GM23338 (cell line): ENCODE data around the gene TMEM120B. TPM values are rescaled to one million over a fixed set of nuclear protein-coding genes. Genes with fewer than 3 reads are reported as not detected.

ENCODE experiments used
- ATAC-seq: fragments of 200-7000 bp; cut with Tn5 transposase; 3 replicates; pipeline ENCODE4 v1.9.1; 2020
- DNase-seq: peaks from one replicate; pipeline ENCODE4 v3.0.0-alpha.2; 2015; ENCODE audit warnings: low spot score
- H2AFZ ChIP-seq: fragments of 200-600 bp; sonication (generic); 2 replicates; pipeline ENCODE4 v1.8.0; 2016; ENCODE audit warnings: antibody characterized with exemption, mild to moderate bottlenecking, moderate library complexity
- H3F3A ChIP-seq: fragments of 200-600 bp; sonication (generic); replicated peaks from 2 replicates; pipeline ENCODE4 v1.8.0; 2017; ENCODE audit warnings: antibody characterized with exemption, mixed run types, low read depth
- H3K27ac ChIP-seq: fragments of 200-600 bp; sonication (generic); 2 replicates; pipeline ENCODE4 v1.6.1; 2016; ENCODE audit warnings: low read depth
- H3K27me3 ChIP-seq: fragments of 200-600 bp; sonication (generic); 2 replicates; pipeline ENCODE4 v1.8.0; 2016; ENCODE audit warnings: mild to moderate bottlenecking, mixed run types, moderate library complexity; ENCODE audit not compliant: insufficient read depth
- H3K36me3 ChIP-seq: fragments of 200-600 bp; sonication (generic); 2 replicates; pipeline ENCODE4 v1.8.0; 2016; ENCODE audit warnings: mild to moderate bottlenecking; ENCODE audit not compliant: insufficient read depth
- H3K4me1 ChIP-seq: fragments of 200-600 bp; sonication (generic); 2 replicates; pipeline ENCODE4 v1.8.0; 2016; ENCODE audit warnings: mild to moderate bottlenecking, moderate library complexity; ENCODE audit not compliant: insufficient read depth
- H3K4me2 ChIP-seq: fragments of 200-600 bp; sonication (generic); 2 replicates; pipeline ENCODE4 v1.7.1; 2017; ENCODE audit warnings: mixed run types
- H3K4me3 ChIP-seq: fragments of 200-600 bp; sonication (generic); 2 replicates; pipeline ENCODE4 v1.6.1; 2016; ENCODE audit warnings: mixed run types
- H3K79me2 ChIP-seq: fragments of 200-600 bp; sonication (generic); replicated peaks from 2 replicates; pipeline ENCODE4 v1.8.0; 2017; ENCODE audit warnings: mild to moderate bottlenecking; ENCODE audit not compliant: insufficient read depth
- H3K9me2 ChIP-seq: fragments of 200-600 bp; sonication (generic); 2 replicates; pipeline ENCODE4 v1.8.0; 2017; ENCODE audit not compliant: insufficient read depth
- H4K20me1 ChIP-seq: fragments of 200-600 bp; sonication (generic); replicated peaks from 2 replicates; pipeline ENCODE4 v1.8.0; 2017; ENCODE audit warnings: mild to moderate bottlenecking; ENCODE audit not compliant: insufficient read depth
- H3K27ac Mint-ChIP-seq: 2 replicates; pipeline ENCODE4 v1.8.0; 2020; ENCODE audit warnings: inconsistent platforms, mild to moderate bottlenecking, moderate library complexity, mixed read lengths
- H3K27me3 Mint-ChIP-seq: 3 replicates; pipeline ENCODE4 v1.8.0; 2022; ENCODE audit warnings: low read depth, mild to moderate bottlenecking, moderate library complexity, mixed read lengths, inconsistent platforms; ENCODE audit not compliant: insufficient read depth, poor library complexity
- H3K36me3 Mint-ChIP-seq: 3 replicates; pipeline ENCODE4 v1.8.0; 2021; ENCODE audit warnings: low read depth, mild to moderate bottlenecking, inconsistent platforms, moderate library complexity, mixed read lengths
- H3K4me1 Mint-ChIP-seq: 3 replicates; pipeline ENCODE4 v1.8.0; 2020; ENCODE audit warnings: mild to moderate bottlenecking, inconsistent platforms, mixed read lengths
- H3K4me3 Mint-ChIP-seq: 3 replicates; pipeline ENCODE4 v1.8.0; 2021; ENCODE audit warnings: moderate library complexity, mild to moderate bottlenecking, inconsistent platforms, mixed read lengths
- H3K9me3 Mint-ChIP-seq: 3 replicates; pipeline ENCODE4 v1.8.0; 2020; ENCODE audit warnings: moderate library complexity, mild to moderate bottlenecking, inconsistent platforms, mixed read lengths
- CREB1 ChIP-seq: fragments of 250-450 bp; sonication (Bioruptor Pico); IDR thresholded peaks from 2 replicates; pipeline ENCODE4 v1.5.0; 2020; ENCODE audit warnings: low read depth, mild to moderate bottlenecking, moderate library complexity
- CTCF ChIP-seq, 2 experiments: fragments of 200-600 bp in 1 of 2; sonication (generic) in 1 of 2; conservative IDR thresholded peaks; 2 replicates each; pipeline versions ENCODE4 v1.5.1 to v1.6.1; 2016 to 2017; ENCODE audit warnings: antibody characterized with exemption in 2 of 2, low read depth in 2 of 2, mild to moderate bottlenecking in 2 of 2, moderate library complexity in 1 of 2
- EZH2 ChIP-seq: fragments of 200-600 bp; sonication (generic); IDR thresholded peaks from one replicate; pipeline ENCODE4 v1.8.0; 2017; ENCODE audit warnings: antibody characterized with exemption, mild to moderate bottlenecking, low read depth; ENCODE audit not compliant: unreplicated experiment
- EZH2phosphoT487 ChIP-seq: fragments of 200-600 bp; sonication (generic); IDR thresholded peaks from one replicate; pipeline ENCODE4 v1.8.1; 2018; ENCODE audit warnings: antibody characterized with exemption; ENCODE audit not compliant: unreplicated experiment
- JUNB ChIP-seq: IDR thresholded peaks from one replicate; pipeline ENCODE4 v1.6.1; 2016; ENCODE audit warnings: antibody characterized with exemption; ENCODE audit not compliant: unreplicated experiment
- NANOG ChIP-seq: IDR thresholded peaks from 2 replicates; pipeline ENCODE4 v1.6.1; 2016; ENCODE audit warnings: antibody characterized with exemption, borderline replicate concordance
- POLR2AphosphoS5 ChIP-seq: IDR thresholded peaks from 2 replicates; pipeline ENCODE4 v1.6.1; 2016; ENCODE audit warnings: antibody characterized with exemption, low read depth
- STAT1 ChIP-seq: IDR thresholded peaks from one replicate; pipeline ENCODE4 v1.6.1; 2016; ENCODE audit warnings: antibody characterized with exemption; ENCODE audit not compliant: unreplicated experiment
- ZNF114 ChIP-seq: fragments of 250-450 bp; sonication (Bioruptor Pico); IDR thresholded peaks from 2 replicates; pipeline ENCODE4 v1.5.0; 2020; ENCODE audit warnings: mild to moderate bottlenecking, moderate library complexity
- ZNF331 ChIP-seq: fragments of 250-450 bp; sonication (Bioruptor Pico); IDR thresholded peaks from 2 replicates; pipeline ENCODE4 v1.5.0; 2020; ENCODE audit warnings: low read depth, mild to moderate bottlenecking, moderate library complexity
- polyA plus RNA-seq: library from polyadenylated mRNA; unstranded; fragments of >200 nt; fragmentation: Nextera tagmentation; extraction: Ambion mirVana; gene quantifications from 2 replicates; pipeline ENCODE4 v1.2.1, GENCODE V29; 2016
- total RNA-seq: library from RNA; depleted of rRNA; stranded (reverse); fragments of >200 nt; shearing (Covaris generic); gene quantifications from 2 replicates; pipeline ENCODE4 v1.2.3, GENCODE V29; 2014
- TF ChIP-seq, protein P1 (sequence below): fragments of 250-450 bp; sonication (Bioruptor Pico); IDR thresholded peaks from 2 replicates; pipeline ENCODE4 v1.5.0; 2020; ENCODE audit warnings: mild to moderate bottlenecking, moderate library complexity
- TF ChIP-seq, protein P2 (sequence below): IDR thresholded peaks from 2 replicates; pipeline ENCODE4 v1.6.1; 2016; ENCODE audit warnings: antibody characterized with exemption

TMEM120B gene
- total and polyA plus RNA-seq, 2 experiments from 2014 or later: 15.0 to 36.0 TPM

DNA sequence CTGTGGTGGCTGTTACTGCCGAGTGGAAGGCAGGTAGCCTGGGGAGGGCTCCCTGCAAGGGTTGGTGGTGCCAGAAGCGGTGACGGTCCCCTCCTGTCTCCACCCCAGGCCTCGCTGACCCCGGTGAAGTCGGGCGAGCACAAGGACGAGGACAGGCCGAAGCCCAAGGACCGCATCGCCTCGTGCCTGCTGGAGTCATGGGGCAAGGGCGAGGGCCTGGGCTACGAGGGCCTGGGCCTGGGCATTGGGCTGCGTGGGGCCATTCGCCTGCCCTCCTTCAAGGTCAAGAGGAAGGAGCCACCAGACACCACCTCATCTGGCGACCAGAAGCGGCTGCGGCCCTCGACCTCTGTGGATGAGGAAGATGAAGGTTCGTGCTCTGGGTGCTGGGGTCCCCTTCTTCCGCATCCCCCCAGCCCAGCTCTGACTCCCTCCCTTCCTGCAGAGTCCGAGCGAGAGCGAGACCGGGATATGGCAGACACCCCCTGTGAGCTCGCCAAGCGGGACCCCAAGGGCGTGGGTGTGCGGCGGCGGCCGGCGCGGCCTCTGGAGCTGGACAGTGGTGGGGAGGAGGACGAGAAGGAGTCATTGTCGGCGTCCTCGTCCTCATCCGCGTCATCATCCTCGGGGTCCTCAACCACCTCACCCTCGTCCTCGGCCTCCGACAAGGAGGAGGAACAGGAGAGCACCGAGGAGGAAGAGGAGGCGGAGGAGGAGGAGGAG lies 104.5 kb downstream of the TMEM120B start (continued):
- TF ChIP-seq STAT1 (no peak), EZH2 (no peak), CTCF (conservative IDR thresholded peaks at IDR 0.05; ENCODE audit: low read depth in 2 of 2) (no peak), ZNF114 (no peak), POLR2AphosphoS5 (no peak), NANOG (no peak), EZH2phosphoT487 (no peak), JUNB (no peak), ZNF331 (CRISPR knock-in tag) (no peak)

- ATAC-seq (no peak), DNase-seq (no peak)
- Histone ChIP-seq H3K27me3 (no peaks in the 10 kb centered on the region), H4K20me1 (peaks cover 14% of the 10 kb centered on the region), H3K4me3 (no peak overlapping the region), H3K9me2 (no peaks in the 10 kb centered on the region), H3K4me1 (0 out of 2 replicates have a peak, but pooled peaks cover 7% of the 10 kb centered on the region), H3F3A (peaks cover 12% of the 10 kb centered on the region; the same call in 1 of the 2 replicates), H3K36me3 (peaks cover 3% of the 10 kb centered on the region; the same call in 1 of the 2 replicates), H2AFZ (no peak overlapping the region), H3K79me2 (peaks cover 12% of the 10 kb centered on the region), H3K4me2 (no peak overlapping the region), H3K27ac (no peak overlapping the region)
- no peaks in the 10 kb centered on the region for H3K9me3 Mint-ChIP-seq
- H3K4me3 Mint-ChIP-seq: no peak overlapping the region
- H3K27me3 Mint-ChIP-seq: peaks cover 12% of the 10 kb centered on the region
- H3K36me3 Mint-ChIP-seq: peaks cover 41% of the 10 kb centered on the region
- peaks cover 11% of the 10 kb centered on the region for H3K4me1 Mint-ChIP-seq
- no peak overlapping the region for H3K27ac Mint-ChIP-seq
- TF ChIP-seq CREB1 (CRISPR knock-in tag): no peak
- TF ChIP-seq NANOG: no peak
- TF ChIP-seq, protein P1, sequence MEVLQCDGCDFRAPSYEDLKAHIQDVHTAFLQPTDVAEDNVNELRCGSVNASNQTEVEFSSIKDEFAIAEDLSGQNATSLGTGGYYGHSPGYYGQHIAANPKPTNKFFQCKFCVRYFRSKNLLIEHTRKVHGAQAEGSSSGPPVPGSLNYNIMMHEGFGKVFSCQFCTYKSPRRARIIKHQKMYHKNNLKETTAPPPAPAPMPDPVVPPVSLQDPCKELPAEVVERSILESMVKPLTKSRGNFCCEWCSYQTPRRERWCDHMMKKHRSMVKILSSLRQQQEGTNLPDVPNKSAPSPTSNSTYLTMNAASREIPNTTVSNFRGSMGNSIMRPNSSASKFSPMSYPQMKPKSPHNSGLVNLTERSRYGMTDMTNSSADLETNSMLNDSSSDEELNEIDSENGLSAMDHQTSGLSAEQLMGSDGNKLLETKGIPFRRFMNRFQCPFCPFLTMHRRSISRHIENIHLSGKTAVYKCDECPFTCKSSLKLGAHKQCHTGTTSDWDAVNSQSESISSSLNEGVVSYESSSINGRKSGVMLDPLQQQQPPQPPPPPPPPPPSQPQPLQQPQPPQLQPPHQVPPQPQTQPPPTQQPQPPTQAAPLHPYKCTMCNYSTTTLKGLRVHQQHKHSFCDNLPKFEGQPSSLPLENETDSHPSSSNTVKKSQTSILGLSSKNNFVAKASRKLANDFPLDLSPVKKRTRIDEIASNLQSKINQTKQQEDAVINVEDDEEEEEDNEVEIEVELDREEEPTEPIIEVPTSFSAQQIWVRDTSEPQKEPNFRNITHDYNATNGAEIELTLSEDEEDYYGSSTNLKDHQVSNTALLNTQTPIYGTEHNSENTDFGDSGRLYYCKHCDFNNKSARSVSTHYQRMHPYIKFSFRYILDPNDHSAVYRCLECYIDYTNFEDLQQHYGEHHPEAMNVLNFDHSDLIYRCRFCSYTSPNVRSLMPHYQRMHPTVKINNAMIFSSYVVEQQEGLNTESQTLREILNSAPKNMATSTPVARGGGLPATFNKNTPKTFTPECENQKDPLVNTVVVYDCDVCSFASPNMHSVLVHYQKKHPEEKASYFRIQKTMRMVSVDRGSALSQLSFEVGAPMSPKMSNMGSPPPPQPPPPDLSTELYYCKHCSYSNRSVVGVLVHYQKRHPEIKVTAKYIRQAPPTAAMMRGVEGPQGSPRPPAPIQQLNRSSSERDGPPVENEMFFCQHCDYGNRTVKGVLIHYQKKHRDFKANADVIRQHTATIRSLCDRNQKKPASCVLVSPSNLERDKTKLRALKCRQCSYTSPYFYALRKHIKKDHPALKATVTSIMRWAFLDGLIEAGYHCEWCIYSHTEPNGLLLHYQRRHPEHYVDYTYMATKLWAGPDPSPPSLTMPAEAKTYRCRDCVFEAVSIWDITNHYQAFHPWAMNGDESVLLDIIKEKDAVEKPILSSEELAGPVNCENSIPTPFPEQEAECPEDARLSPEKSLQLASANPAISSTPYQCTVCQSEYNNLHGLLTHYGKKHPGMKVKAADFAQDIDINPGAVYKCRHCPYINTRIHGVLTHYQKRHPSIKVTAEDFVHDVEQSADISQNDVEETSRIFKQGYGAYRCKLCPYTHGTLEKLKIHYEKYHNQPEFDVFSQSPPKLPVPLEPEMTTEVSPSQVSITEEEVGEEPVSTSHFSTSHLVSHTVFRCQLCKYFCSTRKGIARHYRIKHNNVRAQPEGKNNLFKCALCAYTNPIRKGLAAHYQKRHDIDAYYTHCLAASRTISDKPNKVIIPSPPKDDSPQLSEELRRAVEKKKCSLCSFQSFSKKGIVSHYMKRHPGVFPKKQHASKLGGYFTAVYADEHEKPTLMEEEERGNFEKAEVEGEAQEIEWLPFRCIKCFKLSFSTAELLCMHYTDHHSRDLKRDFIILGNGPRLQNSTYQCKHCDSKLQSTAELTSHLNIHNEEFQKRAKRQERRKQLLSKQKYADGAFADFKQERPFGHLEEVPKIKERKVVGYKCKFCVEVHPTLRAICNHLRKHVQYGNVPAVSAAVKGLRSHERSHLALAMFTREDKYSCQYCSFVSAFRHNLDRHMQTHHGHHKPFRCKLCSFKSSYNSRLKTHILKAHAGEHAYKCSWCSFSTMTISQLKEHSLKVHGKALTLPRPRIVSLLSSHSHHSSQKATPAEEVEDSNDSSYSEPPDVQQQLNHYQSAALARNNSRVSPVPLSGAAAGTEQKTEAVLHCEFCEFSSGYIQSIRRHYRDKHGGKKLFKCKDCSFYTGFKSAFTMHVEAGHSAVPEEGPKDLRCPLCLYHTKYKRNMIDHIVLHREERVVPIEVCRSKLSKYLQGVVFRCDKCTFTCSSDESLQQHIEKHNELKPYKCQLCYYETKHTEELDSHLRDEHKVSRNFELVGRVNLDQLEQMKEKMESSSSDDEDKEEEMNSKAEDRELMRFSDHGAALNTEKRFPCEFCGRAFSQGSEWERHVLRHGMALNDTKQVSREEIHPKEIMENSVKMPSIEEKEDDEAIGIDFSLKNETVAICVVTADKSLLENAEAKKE (CRISPR knock-in tag): no peak
- no peak for TF ChIP-seq JUNB
- TF ChIP-seq ZNF114: no peak
- TF ChIP-seq, protein P2, sequence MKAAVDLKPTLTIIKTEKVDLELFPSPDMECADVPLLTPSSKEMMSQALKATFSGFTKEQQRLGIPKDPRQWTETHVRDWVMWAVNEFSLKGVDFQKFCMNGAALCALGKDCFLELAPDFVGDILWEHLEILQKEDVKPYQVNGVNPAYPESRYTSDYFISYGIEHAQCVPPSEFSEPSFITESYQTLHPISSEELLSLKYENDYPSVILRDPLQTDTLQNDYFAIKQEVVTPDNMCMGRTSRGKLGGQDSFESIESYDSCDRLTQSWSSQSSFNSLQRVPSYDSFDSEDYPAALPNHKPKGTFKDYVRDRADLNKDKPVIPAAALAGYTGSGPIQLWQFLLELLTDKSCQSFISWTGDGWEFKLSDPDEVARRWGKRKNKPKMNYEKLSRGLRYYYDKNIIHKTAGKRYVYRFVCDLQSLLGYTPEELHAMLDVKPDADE: no peak
- TF ChIP-seq EZH2: no peak
- no peak for TF ChIP-seq CTCF (conservative IDR thresholded peaks at IDR 0.05; ENCODE audit: low read depth in 2 of 2)
- TF ChIP-seq STAT1: no peak
- no peak for TF ChIP-seq ZNF331 (CRISPR knock-in tag)
Measured at GRCh38 chr12:121817648-121818043, 105.1 kb downstream of the TMEM120B start.
